GM18520 (cell line): ENCODE results near the gene REXO1.

ENCODE experiments used
- ATAC-seq: cut with Tn5 transposase; IDR thresholded peaks from one replicate; pipeline ENCODE4 v1.9.1; 2021; ENCODE audit not compliant: unreplicated experiment

Gene REXO1

GRCh38 chr19:1794424-1795172 is 53.7 kb downstream of the REXO1 start:
- ATAC-seq = no peak

GRCh38 chr19:1791879-1792278 is 56.4 kb downstream of the REXO1 start:
- no peak for ATAC-seq

- ATAC-seq = no peak
Observed at GRCh38 chr19:1790054-1790792, 58.1 kb downstream of the REXO1 start.

- ATAC-seq = no peak
Observed at GRCh38 chr19:1789261-1790041, 58.8 kb downstream of the REXO1 start.

- no peak for ATAC-seq
Observed at GRCh38 chr19:1787116-1787515, 61.2 kb downstream of the REXO1 start.

- ATAC-seq = no peak
Observed at GRCh38 chr19:1786668-1787067, 61.6 kb downstream of the REXO1 start.

GRCh38 chr19:1785310-1785709 is 63.0 kb downstream of the REXO1 start:
- ATAC-seq = no peak

- ATAC-seq = no peak
Observed at GRCh38 chr19:1783874-1784273, 64.4 kb downstream of the REXO1 start.

GRCh38 chr19:1783354-1783753 is 64.9 kb downstream of the REXO1 start:
- ATAC-seq = no peak

GRCh38 chr19:1782521-1782920 is 65.8 kb downstream of the REXO1 start:
- ATAC-seq = no peak

- no peak for ATAC-seq
Observed at GRCh38 chr19:1780272-1780958, 67.9 kb downstream of the REXO1 start.

GRCh38 chr19:1779574-1779973 is 68.7 kb downstream of the REXO1 start:
- ATAC-seq = no peak

GRCh38 chr19:1777149-1777548 is 71.1 kb downstream of the REXO1 start:
- ATAC-seq = no peak

- ATAC-seq = no peak
Observed at GRCh38 chr19:1776606-1777147, 71.6 kb downstream of the REXO1 start.

- ATAC-seq = no peak
Observed at GRCh38 chr19:1775951-1776605, 72.2 kb downstream of the REXO1 start.

- ATAC-seq = no peak
Observed at GRCh38 chr19:1774989-1775772, 73.1 kb downstream of the REXO1 start.

GRCh38 chr19:1773184-1773583 is 75.1 kb downstream of the REXO1 start:
- ATAC-seq = no peak

GRCh38 chr19:1770866-1771576 is 77.3 kb downstream of the REXO1 start:
- ATAC-seq = no peak

- no peak for ATAC-seq
Observed at GRCh38 chr19:1769645-1769985, 78.7 kb downstream of the REXO1 start.
